HG03378 (cell line): Measurements from ENCODE around the gene TARS1.
"Not testable (repeated sequence)": the region's sequence is repeated elsewhere in the genome, so short reads cannot be mapped to it uniquely, and the experiment has no call there.

Experiments used
- ATAC-seq: cut with Tn5 transposase; IDR thresholded peaks from one replicate; pipeline ENCODE4 v1.9.1; 2021; ENCODE audit warnings: mild to moderate bottlenecking, moderate library complexity; ENCODE audit not compliant: unreplicated experiment

TARS1 gene

DNA sequence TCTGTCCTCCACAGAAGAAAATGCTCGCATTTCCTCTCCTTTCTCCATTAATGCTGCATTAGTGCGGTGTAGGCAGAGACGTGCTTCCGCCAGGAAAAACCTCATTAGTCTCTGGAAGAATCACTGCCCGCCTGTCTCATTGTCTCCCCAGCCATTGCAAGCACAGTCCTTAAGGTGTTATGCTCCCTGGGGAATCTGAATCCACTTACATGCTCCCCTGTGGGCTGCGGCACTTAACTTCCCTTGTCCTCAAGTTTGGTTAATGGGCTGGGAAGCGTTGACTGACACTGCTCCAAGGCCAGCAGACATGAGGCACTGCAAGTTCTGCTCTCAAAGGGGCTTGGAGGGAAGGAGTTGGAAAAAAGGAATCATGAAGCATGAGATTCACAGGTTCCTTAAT, 41.6 kb downstream of the TARS1 start:
- ATAC-seq, result no peak

DNA sequence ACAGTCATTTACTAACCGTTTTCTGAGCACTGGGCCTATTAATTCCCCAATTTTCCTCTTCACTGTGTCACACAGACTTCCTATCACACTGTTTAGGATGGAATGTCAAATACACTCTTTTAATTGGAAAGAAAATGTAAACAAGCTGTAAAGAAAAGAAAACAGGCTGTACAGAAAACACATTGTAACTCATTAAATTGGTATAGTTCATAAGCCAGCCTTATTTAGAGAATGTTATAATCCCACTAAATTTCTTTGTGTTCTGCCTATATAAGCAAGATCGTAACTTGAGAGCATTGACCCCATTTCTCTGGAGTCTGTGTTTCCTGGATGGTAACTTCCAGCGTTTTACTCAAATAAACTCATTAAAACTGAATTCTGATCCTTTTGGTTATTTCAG, 46.5 kb downstream of the TARS1 start:
- no peak for ATAC-seq

DNA sequence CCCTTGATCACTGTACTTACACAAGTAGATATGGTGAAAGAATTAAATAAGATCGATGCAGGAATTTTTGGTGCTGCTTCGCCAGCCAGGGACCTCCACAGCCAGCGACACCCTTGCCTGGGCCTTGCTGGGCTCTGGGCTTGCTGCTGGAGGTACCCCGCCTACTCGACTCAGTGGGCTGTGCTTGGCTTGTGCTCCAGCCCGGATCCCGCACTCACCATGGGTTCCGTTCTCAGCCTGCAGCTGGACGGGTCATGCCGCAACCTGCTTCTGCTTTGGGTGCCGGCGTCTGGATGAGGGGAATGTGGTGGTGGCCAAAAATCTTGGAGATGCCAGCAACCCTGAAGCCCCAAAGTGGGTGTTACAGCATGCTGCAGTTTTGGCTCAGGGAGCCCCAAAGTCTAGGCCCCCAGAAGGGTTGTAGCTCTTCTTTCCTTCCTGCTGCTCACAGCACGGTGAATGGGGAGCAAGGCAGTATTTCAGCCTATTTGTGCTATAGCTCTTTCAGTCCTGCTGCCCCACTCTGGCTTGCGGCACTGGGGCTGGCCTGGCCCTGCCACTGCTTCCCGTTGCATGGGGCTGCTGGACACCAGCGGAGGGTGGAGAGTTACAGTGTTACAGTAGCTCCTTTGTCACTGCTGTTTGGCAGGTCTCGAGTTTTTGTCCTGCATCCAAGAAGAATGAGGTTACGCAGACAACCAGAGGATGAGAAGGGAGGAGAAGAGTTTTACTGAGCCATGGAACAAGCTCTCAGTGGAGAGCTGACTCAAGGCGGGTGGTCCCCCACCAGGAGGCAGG, 48.0 kb downstream of the TARS1 start:
- no peak for ATAC-seq

DNA sequence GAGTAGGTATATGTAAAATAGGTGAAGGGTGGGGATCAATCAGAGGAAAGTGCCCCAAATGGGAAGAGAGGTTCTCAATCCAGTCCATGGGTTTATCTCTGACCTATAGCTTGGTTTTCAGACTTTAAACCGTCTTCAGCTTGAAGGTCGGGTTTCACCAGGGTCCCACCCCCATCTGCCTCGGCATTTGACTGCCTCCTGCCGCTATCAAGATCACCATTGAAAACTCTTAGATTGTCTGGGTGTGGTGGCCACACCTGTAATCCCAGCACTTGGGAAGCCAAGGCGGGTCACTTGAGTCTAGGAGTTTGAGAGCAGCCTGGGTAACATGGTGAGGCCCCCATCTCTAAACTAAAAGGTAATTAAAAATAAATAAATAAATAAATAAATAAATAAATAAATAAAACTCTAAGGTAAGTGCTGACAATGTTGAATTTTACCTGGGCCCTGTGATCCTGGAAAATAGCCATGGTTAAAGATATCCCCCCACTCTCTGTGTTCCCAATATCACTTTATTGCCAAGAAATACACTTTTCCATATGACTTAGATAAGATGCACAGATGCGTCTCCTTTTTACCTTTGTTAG, 48.8 kb downstream of the TARS1 start:
- ATAC-seq, result no peak

DNA sequence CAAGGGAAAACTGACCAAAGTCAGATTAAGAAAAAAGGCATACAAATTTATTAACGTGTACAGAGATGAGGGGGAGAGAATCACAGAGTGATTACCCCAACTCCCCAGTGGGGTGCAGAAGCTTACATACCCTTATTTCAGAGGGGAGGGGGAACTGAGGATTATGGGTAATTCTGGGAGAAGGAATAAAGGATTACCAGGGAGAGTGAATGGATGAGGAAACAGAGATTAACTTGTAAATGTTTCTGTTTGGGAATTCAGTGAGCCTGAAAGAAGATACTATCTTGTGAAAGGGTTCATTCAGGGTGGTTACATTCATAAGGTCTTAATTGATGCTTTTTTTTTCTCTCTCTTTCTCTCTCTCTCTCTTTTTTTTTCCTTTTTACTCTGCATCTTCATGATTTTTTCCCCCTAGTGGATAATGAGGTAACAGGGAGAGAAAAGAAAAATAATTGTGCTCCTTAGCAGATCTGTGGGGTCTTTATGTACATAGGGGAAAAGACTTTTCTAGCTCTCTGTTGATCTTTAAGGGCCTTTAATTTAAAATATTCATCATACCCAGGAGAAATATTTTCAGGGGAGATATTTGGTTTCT, 49.4 kb downstream of the TARS1 start:
- ATAC-seq, result no peak

DNA sequence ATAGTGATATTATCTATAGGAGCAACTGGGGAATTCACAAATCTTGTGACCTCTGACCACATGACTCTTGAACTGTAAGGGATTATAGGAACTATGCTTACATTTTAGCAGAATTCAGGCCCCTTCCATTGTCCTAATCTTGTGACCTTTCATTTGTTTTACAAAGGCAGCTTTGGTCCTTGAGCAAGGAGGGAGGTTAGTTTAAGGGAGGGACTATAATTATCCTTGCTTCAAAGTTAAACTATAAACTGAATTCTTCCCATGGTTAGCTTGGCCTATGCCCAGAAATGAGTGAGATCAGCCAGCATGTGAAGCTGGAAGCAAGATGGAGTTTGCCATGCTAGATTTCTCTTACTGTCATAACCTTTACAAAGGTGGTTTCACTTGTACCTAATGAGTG, 51.2 kb downstream of the TARS1 start:
- no peak for ATAC-seq

DNA sequence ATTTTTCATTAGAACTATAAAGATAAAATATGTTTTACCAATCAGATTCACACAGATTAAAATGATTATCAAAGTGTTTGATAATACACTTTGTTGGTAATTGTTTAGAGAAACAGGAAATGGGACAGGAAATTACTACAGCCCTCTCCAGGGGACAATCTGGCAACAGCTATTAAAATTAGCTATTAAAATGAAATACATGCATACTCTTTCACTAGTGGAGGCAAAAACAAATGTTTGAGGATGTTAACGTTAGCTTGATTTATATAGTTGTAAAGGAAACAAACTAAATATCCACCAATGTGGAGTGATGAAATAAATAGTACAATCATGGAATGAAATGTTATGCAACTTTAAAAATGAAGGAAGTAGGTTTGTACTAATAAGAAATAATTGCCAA, 53.7 kb downstream of the TARS1 start:
- ATAC-seq, result no peak

DNA sequence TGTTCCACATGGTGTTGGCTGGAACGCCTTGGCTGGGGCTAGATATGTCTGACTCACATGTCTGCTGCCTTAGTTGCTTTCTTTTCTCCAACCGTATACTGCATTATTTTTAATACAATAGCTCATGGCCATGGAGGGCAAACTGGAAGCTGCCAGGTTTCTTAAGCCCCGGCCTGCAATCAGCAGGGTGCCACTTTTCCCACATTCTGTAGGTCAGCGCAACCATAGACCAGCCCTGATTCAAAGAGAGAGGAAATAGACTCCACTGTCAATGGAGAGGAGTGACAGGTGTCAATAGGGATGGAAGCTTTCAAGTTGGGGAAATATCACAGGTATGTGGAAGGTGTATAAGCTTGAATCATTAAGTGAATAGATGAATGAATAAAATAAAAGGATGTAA, 60.5 kb downstream of the TARS1 start:
- ATAC-seq, result no peak

DNA sequence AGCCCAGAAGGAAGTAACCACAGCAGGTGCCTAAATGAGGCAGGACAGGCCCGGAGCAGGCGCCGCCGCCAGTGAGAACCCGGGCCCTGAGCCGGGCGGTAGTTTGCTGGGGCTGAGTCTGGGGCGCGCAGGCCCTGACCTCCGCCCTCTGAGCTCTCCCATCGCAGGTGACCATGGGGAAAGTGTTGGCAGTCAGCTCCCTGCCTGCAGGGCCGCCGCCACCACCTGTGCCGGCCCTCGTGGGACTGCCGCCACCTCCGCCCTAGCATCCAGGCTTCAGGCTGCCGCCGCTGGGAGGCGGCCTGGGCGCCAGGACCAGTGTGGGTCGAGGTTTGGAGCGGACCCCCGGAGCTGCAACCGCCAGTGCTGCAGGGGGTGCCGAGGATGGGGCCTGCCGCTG, 61.1 kb downstream of the TARS1 start:
- no peak for ATAC-seq

DNA sequence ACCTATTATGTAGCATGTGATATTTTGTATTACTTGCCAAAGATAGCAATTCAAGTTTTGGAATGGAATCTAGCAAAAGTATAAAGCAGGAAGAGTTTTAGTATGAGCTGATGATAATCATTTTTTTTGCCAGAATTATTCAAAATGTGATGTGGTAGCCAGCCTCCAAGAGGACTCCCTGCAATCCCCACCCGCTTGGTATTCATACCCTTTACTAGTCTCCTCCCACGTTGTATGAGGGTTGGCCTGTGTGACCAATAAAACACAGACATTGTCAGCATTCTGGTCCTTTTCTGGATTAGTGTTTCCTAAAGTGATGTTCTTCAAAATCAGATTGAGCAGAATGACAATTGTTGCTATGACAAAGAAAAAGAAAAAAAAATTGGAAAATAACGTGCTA, 63.8 kb downstream of the TARS1 start:
- no peak for ATAC-seq

DNA sequence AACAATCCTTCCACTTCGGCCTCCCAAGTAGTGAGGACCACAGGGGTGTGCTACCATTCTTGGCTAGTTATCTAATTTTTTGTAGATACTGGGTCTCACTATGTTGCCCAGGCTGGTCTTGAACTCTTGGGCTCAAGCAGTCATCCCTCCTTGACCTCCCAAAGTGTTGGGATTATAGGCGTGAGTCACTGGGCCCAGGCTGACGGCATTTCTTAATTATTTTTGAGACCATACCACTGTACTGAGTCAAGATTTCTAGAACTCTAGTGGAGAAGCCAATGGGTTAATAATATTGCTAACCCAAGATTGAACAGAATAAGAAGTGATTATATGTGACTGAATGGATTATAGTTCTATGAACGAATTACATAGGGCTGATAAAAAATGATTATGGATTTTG, 66.7 kb downstream of the TARS1 start:
- no peak for ATAC-seq

DNA sequence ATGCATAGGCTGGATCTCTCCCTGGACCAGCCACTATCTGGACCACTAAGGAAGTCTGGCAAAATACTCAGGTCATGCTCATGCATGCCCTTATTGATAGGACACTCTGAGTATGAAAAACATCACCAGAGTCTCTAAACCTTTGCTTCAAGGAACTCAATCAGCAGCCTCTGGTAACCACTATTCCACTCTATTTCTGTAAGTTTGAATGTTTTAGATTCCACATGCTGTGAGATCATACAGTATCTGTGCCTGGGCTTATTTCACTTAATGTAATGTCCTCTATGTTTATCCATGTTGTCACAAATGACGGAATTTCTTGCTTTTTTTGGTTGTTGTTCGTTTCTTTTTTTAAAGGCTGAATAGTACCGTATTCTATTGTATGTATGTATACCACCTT, 68.3 kb downstream of the TARS1 start:
- ATAC-seq, result no peak

DNA sequence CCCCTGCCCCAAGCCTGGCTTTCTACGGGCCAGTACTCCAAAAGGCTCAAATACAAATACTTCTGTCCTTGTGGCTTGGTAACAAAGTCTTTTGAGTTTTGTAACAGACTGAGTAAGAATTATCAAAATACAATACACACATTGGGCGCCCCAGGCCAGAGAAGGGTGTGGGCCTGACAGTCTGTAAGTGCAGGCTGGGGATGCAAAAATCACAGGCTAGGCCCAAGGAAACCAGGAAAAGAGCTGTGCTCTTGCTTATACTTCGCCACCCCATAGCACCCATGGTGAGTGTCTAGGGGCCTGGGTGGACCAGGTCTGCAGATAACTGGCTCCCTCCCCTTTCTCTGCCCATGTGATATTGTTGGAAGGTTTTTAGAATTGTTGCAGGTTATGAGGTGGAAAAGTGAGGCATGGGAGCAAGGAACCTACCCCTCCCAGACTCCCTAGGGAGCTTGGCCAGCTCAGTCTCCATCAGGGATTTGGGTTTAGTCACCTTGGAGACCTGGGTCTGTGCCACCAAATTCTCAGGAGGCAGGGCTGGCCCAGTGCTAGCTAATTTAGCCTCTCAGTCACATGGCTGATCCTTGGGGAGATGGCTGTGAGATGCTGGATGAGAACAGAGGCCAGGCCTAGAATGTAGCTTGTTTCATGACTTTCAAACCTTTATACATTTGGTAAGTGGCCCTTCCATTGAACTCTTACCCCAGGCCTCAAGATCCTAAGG, 72.9 kb downstream of the TARS1 start:
- ATAC-seq, result no peak

DNA sequence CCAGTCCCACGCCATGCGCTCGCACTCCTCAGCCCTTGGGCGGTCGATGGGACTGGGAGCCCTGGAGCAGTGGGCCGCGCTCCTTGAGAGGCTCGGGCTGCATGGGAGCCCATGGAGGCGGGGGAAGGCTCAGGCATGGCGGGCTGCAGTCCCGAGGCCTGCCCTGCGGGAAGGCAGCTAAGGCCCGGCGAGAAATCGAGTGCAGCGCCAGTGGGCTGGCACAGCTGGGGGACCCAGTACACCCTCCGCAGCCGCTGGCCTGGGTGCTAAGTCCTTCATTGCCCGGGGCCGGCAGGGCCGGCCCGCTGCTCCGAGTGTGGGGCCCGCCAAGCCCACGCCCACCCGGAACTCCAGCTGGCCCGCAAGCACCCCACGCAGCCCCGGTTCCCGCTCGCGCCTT, 74.6 kb downstream of the TARS1 start:
- ATAC-seq, result not testable (repeated sequence)

DNA sequence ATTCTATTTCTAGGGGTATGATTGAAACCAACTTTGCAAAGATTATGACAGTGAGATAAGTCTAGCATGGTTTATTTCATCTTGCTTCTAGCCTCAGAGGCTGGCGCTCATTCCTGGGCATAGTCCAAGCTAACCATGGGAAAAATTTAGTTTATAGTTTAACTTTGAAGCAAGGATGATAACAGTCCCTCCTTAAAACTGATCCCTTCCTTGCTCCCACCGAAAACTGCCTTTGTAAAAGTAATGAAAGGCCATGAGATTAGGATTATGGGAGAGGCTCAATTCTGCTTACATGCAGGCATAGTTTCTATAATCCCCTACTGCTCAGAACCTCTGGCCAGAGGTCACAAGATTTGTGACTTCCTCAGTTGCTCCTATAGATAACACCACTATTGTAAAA, 75.7 kb downstream of the TARS1 start:
- ATAC-seq, result no peak
